Measurements from ENCODE around the gene ARL14EP. TPM values are rescaled to one million over a fixed set of nuclear protein-coding genes. Genes with fewer than 3 reads are reported as not detected.

Gene ARL14EP
- total RNA-seq (10 to 100 TPM; 28.4 to 34.1 TPM), total RNA-seq (38.1 to 62.9 reads per million in 2 donors)

- Mint-ChIP-seq H3K4me3 (peak within 1 kb of the TSS; percentile 98), H3K36me3 (ENCODE audit: low read depth) (peaks cover 6% of the 10 kb centered on the region)
These were observed at the start of gene ARL14EP for GRCh38 chr11:30322826-30323710. ARL14EP (plus strand) TSS chr11:30323104; CDS start chr11:30330949, 7,845 bp downstream.

GRCh38 chr11:30277176-30277575 is 45.7 kb upstream of the ARL14EP start:
- no peak for DNase-seq
- H3K9me3 ChIP-seq (ENCODE audit: control insufficient read depth, low read length, poor library complexity, severe bottlenecking): no peaks in the 10 kb centered on the region
- Mint-ChIP-seq H3K4me1 (peaks cover 15% of the 10 kb centered on the region), H3K36me3 (ENCODE audit: low read depth) (no peaks in the 10 kb centered on the region), H3K27me3 (peaks cover 12% of the 10 kb centered on the region), H3K4me3 (no peak overlapping the region), H3K27ac (no peak overlapping the region)
- no peak for ATAC-seq

More at GRCh38 chr11:30322826-30323710, at the start of gene ARL14EP:
- H3K27me3 Mint-ChIP-seq: peaks cover 17% of the 10 kb centered on the region
- peaks cover 34% of the 10 kb centered on the region for H3K4me1 Mint-ChIP-seq
- peak within 1 kb of the TSS; percentile 98 for H3K27ac Mint-ChIP-seq
- peak; percentile 70 to 75 (median 70) for DNase-seq
- no peaks in the 10 kb centered on the region for H3K9me3 ChIP-seq (ENCODE audit: control insufficient read depth, low read length, poor library complexity, severe bottlenecking)
- peak; percentile 89 for ATAC-seq

GRCh38 chr11:30279796-30280195 is 43.1 kb upstream of the ARL14EP start:
- H3K9me3 ChIP-seq (ENCODE audit: control insufficient read depth, low read length, poor library complexity, severe bottlenecking): no peaks in the 10 kb centered on the region
- no peak overlapping the region for H3K4me3 Mint-ChIP-seq

GRCh38 chr11:30281476-30282288 is 41.2 kb upstream of the ARL14EP start:
- DNase-seq (no peak), ATAC-seq (peak; percentile 21)
- peak overlapping the region; percentile 86 for H3K4me3 Mint-ChIP-seq
- no peaks in the 10 kb centered on the region for H3K27me3 Mint-ChIP-seq
- H3K36me3 Mint-ChIP-seq (ENCODE audit: low read depth): no peaks in the 10 kb centered on the region
- H3K9me3 ChIP-seq (ENCODE audit: control insufficient read depth, low read length, poor library complexity, severe bottlenecking): no peaks in the 10 kb centered on the region
- peaks cover 16% of the 10 kb centered on the region for H3K4me1 Mint-ChIP-seq
- H3K27ac Mint-ChIP-seq: peak overlapping the region; percentile 82

More at GRCh38 chr11:30279796-30280195, 43.1 kb upstream of the ARL14EP start:
- Mint-ChIP-seq H3K36me3 (ENCODE audit: low read depth) (no peaks in the 10 kb centered on the region), H3K4me1 (peaks cover 16% of the 10 kb centered on the region), H3K27me3 (no peaks in the 10 kb centered on the region), H3K27ac (no peak overlapping the region)
- DNase-seq (no peak), ATAC-seq (no peak)

- Mint-ChIP-seq H3K4me3 (peak overlapping the region; percentile 86), H3K27ac (peak overlapping the region; percentile 1), H3K36me3 (ENCODE audit: low read depth) (no peaks in the 10 kb centered on the region), H3K4me1 (peaks cover 16% of the 10 kb centered on the region), H3K27me3 (no peaks in the 10 kb centered on the region)
- DNase-seq (no peak), ATAC-seq (peak; percentile 50)
- no peaks in the 10 kb centered on the region for H3K9me3 ChIP-seq (ENCODE audit: control insufficient read depth, low read length, poor library complexity, severe bottlenecking)
These were observed 40.6 kb upstream of the ARL14EP start for GRCh38 chr11:30282289-30282631.

- Mint-ChIP-seq H3K4me3 (no peak overlapping the region), H3K36me3 (ENCODE audit: low read depth) (no peaks in the 10 kb centered on the region), H3K27me3 (no peaks in the 10 kb centered on the region), H3K4me1 (peaks cover 18% of the 10 kb centered on the region), H3K27ac (no peak overlapping the region)
- DNase-seq (no peak), ATAC-seq (no peak)
- no peaks in the 10 kb centered on the region for H3K9me3 ChIP-seq (ENCODE audit: control insufficient read depth, low read length, poor library complexity, severe bottlenecking)
These were observed 38.1 kb upstream of the ARL14EP start for GRCh38 chr11:30284836-30285235.

GRCh38 chr11:30285416-30286121 is 37.3 kb upstream of the ARL14EP start:
- no peaks in the 10 kb centered on the region for H3K9me3 ChIP-seq (ENCODE audit: control insufficient read depth, low read length, poor library complexity, severe bottlenecking)
- Mint-ChIP-seq H3K27me3 (peaks cover 2% of the 10 kb centered on the region), H3K4me3 (no peak overlapping the region), H3K27ac (no peak overlapping the region), H3K4me1 (peaks cover 15% of the 10 kb centered on the region), H3K36me3 (ENCODE audit: low read depth) (no peaks in the 10 kb centered on the region)
- ATAC-seq (no peak), DNase-seq (no peak)

- ATAC-seq (no peak), DNase-seq (no peak)
- Mint-ChIP-seq H3K36me3 (ENCODE audit: low read depth) (no peaks in the 10 kb centered on the region), H3K27ac (no peak overlapping the region), H3K4me1 (peaks cover 2% of the 10 kb centered on the region), H3K4me3 (no peak overlapping the region), H3K27me3 (peaks cover 13% of the 10 kb centered on the region)
- no peaks in the 10 kb centered on the region for H3K9me3 ChIP-seq (ENCODE audit: control insufficient read depth, low read length, poor library complexity, severe bottlenecking)
These were observed 31.6 kb upstream of the ARL14EP start for GRCh38 chr11:30291331-30291730.

- ATAC-seq: no peak
- H3K9me3 ChIP-seq (ENCODE audit: control insufficient read depth, low read length, poor library complexity, severe bottlenecking): no peaks in the 10 kb centered on the region
- Mint-ChIP-seq H3K4me3 (no peak overlapping the region), H3K36me3 (ENCODE audit: low read depth) (no peaks in the 10 kb centered on the region), H3K4me1 (peaks cover 2% of the 10 kb centered on the region), H3K27ac (no peak overlapping the region), H3K27me3 (peaks cover 13% of the 10 kb centered on the region)
- DNase-seq: no peak
These were observed 30.4 kb upstream of the ARL14EP start for GRCh38 chr11:30292545-30292944.

GRCh38 chr11:30295178-30295885 is 27.6 kb upstream of the ARL14EP start:
- ATAC-seq (no peak), DNase-seq (no peak)
- no peaks in the 10 kb centered on the region for H3K9me3 ChIP-seq (ENCODE audit: control insufficient read depth, low read length, poor library complexity, severe bottlenecking)
- Mint-ChIP-seq H3K36me3 (ENCODE audit: low read depth) (no peaks in the 10 kb centered on the region), H3K4me3 (no peak overlapping the region), H3K27ac (no peak overlapping the region), H3K4me1 (no peaks in the 10 kb centered on the region), H3K27me3 (peaks cover 13% of the 10 kb centered on the region)

- Mint-ChIP-seq H3K27ac (no peak overlapping the region), H3K4me3 (no peak overlapping the region), H3K36me3 (ENCODE audit: low read depth) (peaks cover 2% of the 10 kb centered on the region), H3K27me3 (peaks cover 12% of the 10 kb centered on the region), H3K4me1 (no peaks in the 10 kb centered on the region)
- ATAC-seq (no peak), DNase-seq (no peak)
- no peaks in the 10 kb centered on the region for H3K9me3 ChIP-seq (ENCODE audit: control insufficient read depth, low read length, poor library complexity, severe bottlenecking)
These were observed 18.3 kb upstream of the ARL14EP start for GRCh38 chr11:30304620-30305019.

GRCh38 chr11:30310623-30311022 is 12.3 kb upstream of the ARL14EP start:
- Mint-ChIP-seq H3K4me1 (peaks cover 9% of the 10 kb centered on the region), H3K27me3 (peaks cover 16% of the 10 kb centered on the region), H3K27ac (no peak overlapping the region), H3K4me3 (no peak overlapping the region), H3K36me3 (ENCODE audit: low read depth) (peaks cover 2% of the 10 kb centered on the region)
- ATAC-seq (no peak), DNase-seq (no peak)
- H3K9me3 ChIP-seq (ENCODE audit: control insufficient read depth, low read length, poor library complexity, severe bottlenecking): no peaks in the 10 kb centered on the region

Measured in T-helper 17 cell (primary cell).